Measurements from ENCODE around the gene RAPSN. TPM values are rescaled to one million over a fixed set of nuclear protein-coding genes. Genes with fewer than 3 reads are reported as not detected.
A peak's percentile ranks its signal among the peaks of the same experiment; 100 is the strongest.

The RAPSN gene
- total RNA-seq, 4 donors from 2014 or later = not detected

GRCh38 chr11:47466201-47466600, 17.3 kb upstream of the RAPSN start:
- intact Hi-C loops (cut with DNase I; ENCODE audit: low total_unique reads) (no loop called here), in situ Hi-C loops (cut with MboI; ENCODE audit: low pct_ligation_motif_present in 1 of 4, low pct_unique_long_range_greater_than_20kb in 1 of 4, low sequenced_read_pairs in 3 of 4) (loop anchor here in 1 of 4 donors (25.0 kb wide), 1 partner anchor 96 kb away; the partner anchor contains the start of genes CELF1 and PTPMT1)
- TF ChIP-seq, protein P1, sequence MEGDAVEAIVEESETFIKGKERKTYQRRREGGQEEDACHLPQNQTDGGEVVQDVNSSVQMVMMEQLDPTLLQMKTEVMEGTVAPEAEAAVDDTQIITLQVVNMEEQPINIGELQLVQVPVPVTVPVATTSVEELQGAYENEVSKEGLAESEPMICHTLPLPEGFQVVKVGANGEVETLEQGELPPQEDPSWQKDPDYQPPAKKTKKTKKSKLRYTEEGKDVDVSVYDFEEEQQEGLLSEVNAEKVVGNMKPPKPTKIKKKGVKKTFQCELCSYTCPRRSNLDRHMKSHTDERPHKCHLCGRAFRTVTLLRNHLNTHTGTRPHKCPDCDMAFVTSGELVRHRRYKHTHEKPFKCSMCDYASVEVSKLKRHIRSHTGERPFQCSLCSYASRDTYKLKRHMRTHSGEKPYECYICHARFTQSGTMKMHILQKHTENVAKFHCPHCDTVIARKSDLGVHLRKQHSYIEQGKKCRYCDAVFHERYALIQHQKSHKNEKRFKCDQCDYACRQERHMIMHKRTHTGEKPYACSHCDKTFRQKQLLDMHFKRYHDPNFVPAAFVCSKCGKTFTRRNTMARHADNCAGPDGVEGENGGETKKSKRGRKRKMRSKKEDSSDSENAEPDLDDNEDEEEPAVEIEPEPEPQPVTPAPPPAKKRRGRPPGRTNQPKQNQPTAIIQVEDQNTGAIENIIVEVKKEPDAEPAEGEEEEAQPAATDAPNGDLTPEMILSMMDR (IDR thresholded peaks at IDR 0.05) = no peak
- TF ChIP-seq POLR2A (IDR thresholded peaks at IDR 0.05) (no peak), POLR2AphosphoS5 (IDR thresholded peaks at IDR 0.05) (no peak)
- peaks cover 0 to 17% (median 5%) of the 10 kb centered on the region in 4 donors for H3K36me3 ChIP-seq
- no peaks in the 10 kb centered on the region for H3K27me3 ChIP-seq
- H3K27ac ChIP-seq = peak overlapping the region; percentile 64 to 79 (median 71)
- 37 to 43% methylated on average over 5 of the region's 5 CpGs for WGBS, 2 donors (ENCODE audit: low coverage in 1 of 2)
- peaks cover 11 to 45% (median 28%) of the 10 kb centered on the region in 4 donors for H3K4me1 ChIP-seq
- no peak overlapping the region for H3K4me3 ChIP-seq
- no peak for DNase-seq
- no peaks in the 10 kb centered on the region for H3K9me3 ChIP-seq

DNA sequence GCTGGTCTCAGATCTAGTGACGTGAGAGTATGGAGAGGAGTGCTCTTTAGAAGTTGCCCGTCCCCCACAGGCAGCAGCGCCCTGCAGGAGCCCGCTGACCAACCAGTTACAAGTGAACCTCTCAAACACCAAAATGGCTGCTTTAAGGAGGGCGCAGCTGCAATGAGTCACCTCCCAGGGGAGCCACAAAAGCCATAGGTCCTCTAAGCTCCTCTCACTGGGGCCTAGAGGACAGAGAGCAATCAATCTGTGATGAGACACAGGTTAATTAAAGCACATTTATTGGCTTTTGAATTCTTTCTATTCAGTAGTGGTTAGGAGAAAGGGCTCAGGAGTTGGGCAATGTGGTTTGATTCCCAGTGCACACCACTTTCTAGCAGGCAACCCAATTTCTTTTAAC, 15.5 kb upstream of the RAPSN start:
- DNase-seq = no peak
- intact Hi-C loops (cut with DNase I; ENCODE audit: low total_unique reads) (no loop called here), in situ Hi-C loops (cut with MboI; ENCODE audit: low pct_ligation_motif_present in 1 of 4, low pct_unique_long_range_greater_than_20kb in 1 of 4, low sequenced_read_pairs in 3 of 4) (loop anchor here in 1 of 4 donors (25.0 kb wide), 1 partner anchor 98 kb away; the partner anchor contains the start of genes CELF1 and PTPMT1)
- no peaks in the 10 kb centered on the region for H3K9me3 ChIP-seq
- H3K36me3 ChIP-seq = peaks cover 0 to under 1% (median 0%) of the 10 kb centered on the region in 4 donors
- TF ChIP-seq POLR2AphosphoS5 (IDR thresholded peaks at IDR 0.05) = no peak
- TF ChIP-seq EP300 (IDR thresholded peaks at IDR 0.05; ENCODE audit: low read depth) = no peak
- no peak for TF ChIP-seq POLR2A (IDR thresholded peaks at IDR 0.05)
- no peak overlapping the region for H3K27ac ChIP-seq
- no peaks in the 10 kb centered on the region for H3K27me3 ChIP-seq
- peaks cover 11 to 41% (median 26%) of the 10 kb centered on the region in 4 donors for H3K4me1 ChIP-seq
- H3K4me3 ChIP-seq = no peak overlapping the region
- 88 to 94% methylated on average over 4 to 5 of the region's 5 CpGs for WGBS, 2 donors (ENCODE audit: low coverage in 1 of 2)

DNA sequence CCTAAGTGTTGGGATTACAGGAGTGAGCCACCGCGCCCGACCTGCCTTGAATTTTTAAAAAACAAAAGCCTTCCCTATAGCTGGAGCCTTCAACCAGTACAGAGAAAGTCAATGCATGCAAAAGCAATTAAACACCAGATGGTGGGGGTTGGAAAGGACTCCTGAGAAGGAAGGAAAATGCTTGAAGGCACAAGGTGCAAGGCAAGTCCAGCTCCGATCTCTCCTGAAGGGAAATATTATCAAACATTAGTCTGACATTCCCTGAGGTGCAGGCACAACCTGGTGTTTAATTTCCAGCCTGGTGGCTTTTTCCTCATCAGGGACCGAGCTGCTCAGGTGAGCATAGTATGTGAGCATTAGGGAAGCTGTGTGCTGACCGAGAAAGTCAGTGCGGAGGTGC, 12.9 kb upstream of the RAPSN start:
- peaks cover 3 to 15% (median 4%) of the 10 kb centered on the region in 4 donors for H3K4me1 ChIP-seq
- WGBS, 2 donors (ENCODE audit: low coverage in 1 of 2) = 93 to 97% methylated on average over 4 to 7 of the region's 7 CpGs
- H3K27me3 ChIP-seq = no peaks in the 10 kb centered on the region
- H3K4me3 ChIP-seq = no peak overlapping the region
- no peaks in the 10 kb centered on the region for H3K9me3 ChIP-seq
- intact Hi-C loops (cut with DNase I; ENCODE audit: low total_unique reads) (no loop called here), in situ Hi-C loops (cut with MboI; ENCODE audit: low pct_ligation_motif_present in 1 of 4, low pct_unique_long_range_greater_than_20kb in 1 of 4, low sequenced_read_pairs in 3 of 4) (loop anchor here in 1 of 4 donors (25.0 kb wide), 1 partner anchor 100 kb away; the partner anchor contains the start of genes CELF1 and PTPMT1)
- no peak for DNase-seq
- H3K27ac ChIP-seq = no peak overlapping the region
- no peaks in the 10 kb centered on the region for H3K36me3 ChIP-seq
- TF ChIP-seq, protein P1 (IDR thresholded peaks at IDR 0.05) = no peak
- no peak for TF ChIP-seq POLR2AphosphoS5 (IDR thresholded peaks at IDR 0.05)
- TF ChIP-seq POLR2A (IDR thresholded peaks at IDR 0.05) = no peak
- no peak for TF ChIP-seq EP300 (IDR thresholded peaks at IDR 0.05; ENCODE audit: low read depth)

DNA sequence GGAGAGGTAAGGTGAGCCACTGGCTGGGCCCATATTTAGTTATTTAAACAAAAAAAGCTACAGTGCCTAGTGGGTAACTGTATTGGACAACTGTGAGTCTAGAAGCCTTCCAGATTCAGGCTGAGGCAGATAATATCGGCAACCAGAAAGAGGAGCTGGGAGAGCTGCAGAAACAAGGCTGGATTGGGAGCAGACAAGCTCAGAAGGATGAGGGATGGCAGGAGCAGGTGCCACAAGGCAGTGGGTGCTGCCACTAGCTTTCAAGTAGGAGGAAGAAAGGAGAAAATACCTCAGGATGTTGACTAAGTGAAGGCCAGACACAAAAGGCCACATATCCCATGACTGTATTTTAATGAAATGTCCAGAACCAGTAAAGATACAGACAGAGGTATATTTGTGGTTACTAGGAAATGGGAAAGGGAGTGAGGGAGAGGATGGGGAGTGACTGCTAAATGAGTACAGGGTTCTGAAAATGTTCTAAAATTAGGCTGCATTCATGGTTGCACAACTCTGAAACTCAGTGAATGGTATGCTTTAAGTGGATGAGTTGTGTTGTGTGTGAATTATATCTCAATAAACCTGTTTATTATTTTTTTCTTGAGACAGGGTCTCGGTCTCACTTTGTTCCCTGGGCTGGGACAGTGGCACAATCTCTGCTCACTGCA, 11.8 kb upstream of the RAPSN start:
- no peak overlapping the region for H3K4me3 ChIP-seq
- TF ChIP-seq EP300 (IDR thresholded peaks at IDR 0.05; ENCODE audit: low read depth) (no peak), POLR2AphosphoS5 (IDR thresholded peaks at IDR 0.05) (no peak), POLR2A (IDR thresholded peaks at IDR 0.05) (no peak)
- TF ChIP-seq, protein P1 (IDR thresholded peaks at IDR 0.05) = no peak
- H3K36me3 ChIP-seq = no peaks in the 10 kb centered on the region
- no peak overlapping the region for H3K27ac ChIP-seq
- 98 to 100% methylated on average over 2 of the region's 2 CpGs for WGBS, 2 donors (ENCODE audit: low coverage in 1 of 2)
- peaks cover 0 to 4% (median 0%) of the 10 kb centered on the region in 4 donors for H3K4me1 ChIP-seq
- no peaks in the 10 kb centered on the region for H3K9me3 ChIP-seq
- no peaks in the 10 kb centered on the region for H3K27me3 ChIP-seq
- no peak for DNase-seq
- intact Hi-C loops (cut with DNase I; ENCODE audit: low total_unique reads) = no loop called here
- in situ Hi-C loops (cut with MboI; ENCODE audit: low pct_ligation_motif_present in 1 of 4, low pct_unique_long_range_greater_than_20kb in 1 of 4, low sequenced_read_pairs in 3 of 4) = loop anchor here in 1 of 4 donors (25.0 kb wide), 1 partner anchor 102 kb away; the partner anchor contains the start of genes CELF1 and PTPMT1

Data from transverse colon (tissue), 4 donors.